ENCODE measurements around the gene SURF6. TPM values are rescaled to one million over a fixed set of nuclear protein-coding genes. Genes with fewer than 3 reads are reported as not detected.

SURF6 gene
- total and polyA plus RNA-seq, 2 of the 8 experiments (the other 6 are each of a cell fraction or from before 2014, with no cell fraction given), result 6.1 to 23.7 TPM

GRCh38 chr9:133347985-133348717 lies 12.2 kb upstream of the SURF6 start, which contains the start of the genes MED22 and RPL7A (continued):
- TF ChIP-seq USF2 (IDR thresholded peaks at IDR 0.05; ENCODE audit: low read length), result no peak
- TF ChIP-seq SRF (IDR thresholded peaks at IDR 0.05; ENCODE audit: low read depth, low read length), result no peak
- TF ChIP-seq SIX5 (IDR thresholded peaks at IDR 0.05; ENCODE audit: low read depth, low read length), result no peak
- no peak for TF ChIP-seq EGR1 (IDR thresholded peaks at IDR 0.05; ENCODE audit: borderline replicate concordance, low read depth, low read length)
- TF ChIP-seq POLR2A (IDR thresholded peaks at IDR 0.05; ENCODE audit: control extremely low read depth in 1 of 2, low read depth in 2 of 2, low read length in 2 of 2), result peak in 1 of 2 experiments; percentile 97; a peak in 1 of 3 replicates
- no peak for TF ChIP-seq KDM1A (IDR thresholded peaks at IDR 0.05; ENCODE audit: borderline replicate concordance, low read length)
- peak; percentile 97 for TF ChIP-seq TBP (IDR thresholded peaks at IDR 0.05; ENCODE audit: low read depth, low read length)
- no peak for TF ChIP-seq CHD1 (IDR thresholded peaks at IDR 0.05; ENCODE audit: low read depth, low read length)
- TF ChIP-seq GTF2F1 (IDR thresholded peaks at IDR 0.05; ENCODE audit: borderline replicate concordance, low read depth, low read length), result no peak; the same call in 1 of the 2 replicates
- TF ChIP-seq NANOG (IDR thresholded peaks at IDR 0.05; ENCODE audit: insufficient read depth, low read depth, low read length, poor library complexity, severe bottlenecking), result no peak
- peak; percentile 85 for TF ChIP-seq ATF2 (IDR thresholded peaks at IDR 0.05; ENCODE audit: low read length)
